Suprapubic skin (tissue), 4 donors: ENCODE measurements around the gene NR6A1. TPM values are rescaled to one million over a fixed set of nuclear protein-coding genes. Genes with fewer than 3 reads are reported as not detected.

Experiments
- DNase-seq, 2 donors: peaks; one replicate each; pipeline ENCODE4 v3.0.0-alpha.2; 2019; ENCODE audit warnings: low spot score in 2 of 2
- H3K27ac ChIP-seq: fragments of 200-600 bp; sonication (generic); one replicate; pipeline ENCODE4 v1.5.1; 2019
- H3K27me3 ChIP-seq: fragments of 200-600 bp; sonication (generic); one replicate; pipeline ENCODE4 v1.5.1; 2019
- H3K36me3 ChIP-seq: fragments of 200-600 bp; sonication (generic); one replicate; pipeline ENCODE4 v1.5.1; 2019
- H3K4me1 ChIP-seq: fragments of 200-600 bp; sonication (generic); one replicate; pipeline ENCODE4 v1.5.1; 2019
- H3K4me3 ChIP-seq: fragments of 200-600 bp; sonication (generic); one replicate; pipeline ENCODE4 v1.5.1; 2019; ENCODE audit warnings: mild to moderate bottlenecking
- H3K9me3 ChIP-seq: fragments of 200-600 bp; sonication (generic); one replicate; pipeline ENCODE4 v1.5.1; 2019
- CTCF ChIP-seq, 2 donors: fragments of 200-600 bp in 1 of 2; fragments of 450-650 bp in 1 of 2; sonication (generic) in 1 of 2; IDR thresholded peaks; one replicate each; pipeline ENCODE4 v1.5.1; 2016 to 2019; ENCODE audit warnings: antibody characterized with exemption in 2 of 2, mild to moderate bottlenecking in 1 of 2, moderate library complexity in 1 of 2
- EP300 ChIP-seq: sonication (generic); formaldehyde crosslinking; IDR thresholded peaks from one replicate; pipeline ENCODE4 v1.6.1; 2017; ENCODE audit warnings: antibody characterized with exemption
- POLR2A ChIP-seq, 2 donors: fragments of 450-650 bp; IDR thresholded peaks; one replicate each; pipeline ENCODE4 v1.6.1; 2017; ENCODE audit warnings: antibody characterized with exemption in 2 of 2, mild to moderate bottlenecking in 2 of 2, moderate library complexity in 2 of 2
- POLR2AphosphoS5 ChIP-seq, 3 donors: sonication (generic); formaldehyde crosslinking; IDR thresholded peaks; one replicate each; pipeline ENCODE4 v1.6.1; 2017; ENCODE audit warnings: antibody characterized with exemption in 3 of 3
- WGBS: methylation state at CpG from one replicate; pipeline ENCODE4 v1.1.5; 2018; 5-methylcytosine and 5-hydroxymethylcytosine counted together
- total RNA-seq, 4 donors: library from RNA; depleted of rRNA; stranded (reverse); fragments of >200 nt; gene quantifications; one replicate each; pipeline ENCODE4 v1.1.0, GENCODE V29; 2016

NR6A1 gene
- total RNA-seq, 4 donors from 2014 or later = 6.5 to 10.1 (median 6.8) TPM

GRCh38 chr9:124481115-124481514, 290.0 kb downstream of the NR6A1 start:
- Histone ChIP-seq H3K9me3 (no peaks in the 10 kb centered on the region), H3K27ac (no peak overlapping the region), H3K27me3 (peaks cover 91% of the 10 kb centered on the region), H3K4me1 (peaks cover 10% of the 10 kb centered on the region), H3K4me3 (no peak overlapping the region), H3K36me3 (no peaks in the 10 kb centered on the region)
- WGBS = 73% methylated on average over 16 of the region's 17 CpGs
- no peak for DNase-seq
- TF ChIP-seq EP300 = no peak
- TF ChIP-seq POLR2AphosphoS5 (IDR thresholded peaks at IDR 0.05) = no peak
- no peak for TF ChIP-seq POLR2A (IDR thresholded peaks at IDR 0.05)
- no peak for TF ChIP-seq CTCF (IDR thresholded peaks at IDR 0.05)

- H3K27me3 ChIP-seq = peaks cover 91% of the 10 kb centered on the region
- peaks cover 10% of the 10 kb centered on the region for H3K4me1 ChIP-seq
- WGBS = 26% methylated on average over 5 of the region's 7 CpGs
- H3K4me3 ChIP-seq = no peak overlapping the region
- no peaks in the 10 kb centered on the region for H3K9me3 ChIP-seq
- TF ChIP-seq CTCF (IDR thresholded peaks at IDR 0.05) (peak in 1 of 2 donors; percentile 16), POLR2A (IDR thresholded peaks at IDR 0.05) (no peak)
- no peak for DNase-seq
- no peak overlapping the region for H3K27ac ChIP-seq
- no peaks in the 10 kb centered on the region for H3K36me3 ChIP-seq
Observed at GRCh38 chr9:124480621-124480981, 290.5 kb downstream of the NR6A1 start.

GRCh38 chr9:124479947-124480620, 291.0 kb downstream of the NR6A1 start:
- no peak for DNase-seq
- H3K9me3 ChIP-seq = no peaks in the 10 kb centered on the region
- no peak overlapping the region for H3K27ac ChIP-seq
- H3K36me3 ChIP-seq = no peaks in the 10 kb centered on the region
- 72% methylated on average over 6 of the region's 6 CpGs for WGBS
- TF ChIP-seq POLR2AphosphoS5 (IDR thresholded peaks at IDR 0.05) (no peak), EP300 (no peak), CTCF (IDR thresholded peaks at IDR 0.05) (no peak), POLR2A (IDR thresholded peaks at IDR 0.05) (no peak)
- H3K27me3 ChIP-seq = peaks cover 91% of the 10 kb centered on the region
- peaks cover 10% of the 10 kb centered on the region for H3K4me1 ChIP-seq
- H3K4me3 ChIP-seq = no peak overlapping the region

GRCh38 chr9:124479371-124479770, 291.7 kb downstream of the NR6A1 start:
- DNase-seq = no peak
- H3K4me1 ChIP-seq = peaks cover 10% of the 10 kb centered on the region
- no peaks in the 10 kb centered on the region for H3K9me3 ChIP-seq
- 79% methylated on average over 11 of the region's 16 CpGs for WGBS
- H3K4me3 ChIP-seq = no peak overlapping the region
- no peak overlapping the region for H3K27ac ChIP-seq
- H3K36me3 ChIP-seq = no peaks in the 10 kb centered on the region
- H3K27me3 ChIP-seq = peaks cover 92% of the 10 kb centered on the region
- TF ChIP-seq POLR2A (IDR thresholded peaks at IDR 0.05) (no peak), POLR2AphosphoS5 (IDR thresholded peaks at IDR 0.05) (no peak), CTCF (IDR thresholded peaks at IDR 0.05) (no peak), EP300 (no peak)

GRCh38 chr9:124478354-124478753, 292.8 kb downstream of the NR6A1 start:
- DNase-seq = no peak
- TF ChIP-seq POLR2A (IDR thresholded peaks at IDR 0.05) (no peak), EP300 (no peak), POLR2AphosphoS5 (IDR thresholded peaks at IDR 0.05) (no peak), CTCF (IDR thresholded peaks at IDR 0.05) (no peak)
- WGBS = 40% methylated on average over 7 of the region's 12 CpGs
- Histone ChIP-seq H3K4me3 (no peak overlapping the region), H3K4me1 (peaks cover 10% of the 10 kb centered on the region), H3K27me3 (peaks cover 83% of the 10 kb centered on the region), H3K27ac (no peak overlapping the region), H3K9me3 (no peaks in the 10 kb centered on the region), H3K36me3 (no peaks in the 10 kb centered on the region)
